OCI-M1 (cell line): ENCODE results near the gene VSIG10L.

Experiments used
- DNase-seq: peaks from one replicate; lab custom pipeline; 2025; lab: John Stamatoyannopoulos, UW

The VSIG10L gene

GRCh38 chr19:51341976-51342580 lies at the start of gene VSIG10L:
Gene VSIG10L (minus strand): TSS chr19:51342139. CDS start chr19:51342124, 15 bp downstream.
- DNase-seq, result no peak

GRCh38 chr19:51391073-51391611 lies 49.2 kb upstream of the VSIG10L start:
- DNase-seq, result no peak

- DNase-seq, result no peak
Measured at GRCh38 chr19:51389143-51389542, 47.2 kb upstream of the VSIG10L start.

- no peak for DNase-seq
Measured at GRCh38 chr19:51387924-51388389, 46.0 kb upstream of the VSIG10L start, which contains the start of gene LIM2. Gene LIM2 (minus strand): TSS chr19:51387974. CDS start chr19:51387443, 531 bp downstream.

GRCh38 chr19:51386882-51387520 lies 45.1 kb upstream of the VSIG10L start:
- DNase-seq, result no peak

DNA sequence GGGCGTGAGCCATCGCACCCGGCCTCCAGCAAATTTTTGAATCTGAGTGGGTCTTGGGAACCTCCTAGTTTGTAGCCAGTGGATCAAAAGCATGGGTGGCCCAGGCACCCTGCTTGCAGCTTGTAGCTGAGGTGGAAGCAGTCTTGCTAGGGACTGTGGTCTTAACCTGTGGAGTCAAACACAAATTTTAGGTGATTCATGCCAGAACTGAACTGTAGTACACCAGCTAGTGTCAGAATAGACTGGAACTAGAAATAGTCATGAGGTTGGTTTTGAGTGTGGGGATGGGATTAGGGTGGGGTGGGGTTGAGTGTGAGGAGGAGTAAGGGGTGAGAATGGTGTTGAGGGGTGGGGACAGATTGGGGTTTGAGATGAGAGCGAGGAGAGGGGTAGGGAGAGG lies 40.1 kb upstream of the VSIG10L start:
- no peak for DNase-seq

- DNase-seq, result no peak
Measured at GRCh38 chr19:51380379-51380778, 38.4 kb upstream of the VSIG10L start.

- no peak for DNase-seq
Measured at GRCh38 chr19:51377422-51377821, 35.5 kb upstream of the VSIG10L start.

DNA sequence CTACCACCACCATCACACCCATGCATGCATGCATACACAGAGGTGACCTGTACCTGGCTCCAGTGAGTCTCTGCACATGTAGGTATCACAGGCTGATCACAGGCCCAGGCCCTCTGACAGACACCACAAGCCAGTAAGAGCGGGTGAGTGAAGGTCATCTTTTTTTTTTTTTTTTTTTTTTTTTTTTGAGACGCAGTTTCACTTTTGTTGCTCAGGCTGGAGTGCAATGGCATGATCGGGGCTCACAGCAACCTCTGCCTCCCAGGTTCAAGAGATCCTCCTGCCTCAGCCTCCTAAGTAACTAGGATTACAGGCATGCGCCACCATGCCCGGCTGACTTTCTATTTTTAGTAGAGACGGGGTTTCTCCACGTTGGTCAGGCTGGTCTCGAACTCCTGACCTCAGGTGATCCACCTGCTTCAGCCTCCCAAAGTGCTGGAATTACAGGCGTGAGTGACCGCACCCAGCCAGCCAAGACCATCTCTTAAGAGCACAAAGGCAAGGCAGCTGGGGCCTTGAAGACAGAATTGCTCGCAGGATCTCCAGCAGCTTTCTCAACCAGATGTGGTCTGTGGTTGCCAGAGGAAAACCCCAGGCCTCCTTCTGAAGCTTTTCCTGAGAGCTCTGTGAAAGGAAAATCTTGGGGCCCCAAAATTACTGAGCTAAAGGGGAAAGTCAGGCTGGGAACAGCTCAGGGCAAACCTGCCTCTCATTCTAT lies 33.7 kb upstream of the VSIG10L start:
- DNase-seq, result no peak

GRCh38 chr19:51372649-51373504 lies 30.9 kb upstream of the VSIG10L start, which contains the start of gene NKG7:
Gene NKG7 (minus strand): TSS chr19:51372654. CDS start chr19:51372535, 119 bp downstream.
- peak; percentile 74 for DNase-seq

GRCh38 chr19:51372021-51372648 lies 30.2 kb upstream of the VSIG10L start:
- DNase-seq, result no peak

- no peak for DNase-seq
Measured at GRCh38 chr19:51371186-51371690, 29.3 kb upstream of the VSIG10L start.

DNA sequence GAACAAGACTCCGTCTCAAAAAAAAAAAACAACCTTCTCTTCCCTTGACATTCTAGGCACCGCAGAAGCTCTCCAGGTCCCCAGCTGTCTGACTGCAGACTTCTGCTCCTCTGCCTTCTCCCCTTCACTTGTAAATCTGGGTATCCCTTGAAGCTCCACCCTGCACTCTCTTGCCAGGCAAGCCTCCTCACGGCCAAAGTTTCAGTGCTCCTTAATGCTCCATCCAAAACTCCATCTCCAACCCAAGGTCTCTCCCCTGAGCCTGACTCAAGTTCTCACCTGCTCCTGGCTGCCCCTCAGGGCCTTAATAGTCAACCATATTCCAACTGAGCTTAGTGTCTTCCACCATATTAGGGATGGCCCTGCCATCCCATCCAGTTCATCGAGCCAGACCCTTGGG lies 28.3 kb upstream of the VSIG10L start:
- no peak for DNase-seq

DNA sequence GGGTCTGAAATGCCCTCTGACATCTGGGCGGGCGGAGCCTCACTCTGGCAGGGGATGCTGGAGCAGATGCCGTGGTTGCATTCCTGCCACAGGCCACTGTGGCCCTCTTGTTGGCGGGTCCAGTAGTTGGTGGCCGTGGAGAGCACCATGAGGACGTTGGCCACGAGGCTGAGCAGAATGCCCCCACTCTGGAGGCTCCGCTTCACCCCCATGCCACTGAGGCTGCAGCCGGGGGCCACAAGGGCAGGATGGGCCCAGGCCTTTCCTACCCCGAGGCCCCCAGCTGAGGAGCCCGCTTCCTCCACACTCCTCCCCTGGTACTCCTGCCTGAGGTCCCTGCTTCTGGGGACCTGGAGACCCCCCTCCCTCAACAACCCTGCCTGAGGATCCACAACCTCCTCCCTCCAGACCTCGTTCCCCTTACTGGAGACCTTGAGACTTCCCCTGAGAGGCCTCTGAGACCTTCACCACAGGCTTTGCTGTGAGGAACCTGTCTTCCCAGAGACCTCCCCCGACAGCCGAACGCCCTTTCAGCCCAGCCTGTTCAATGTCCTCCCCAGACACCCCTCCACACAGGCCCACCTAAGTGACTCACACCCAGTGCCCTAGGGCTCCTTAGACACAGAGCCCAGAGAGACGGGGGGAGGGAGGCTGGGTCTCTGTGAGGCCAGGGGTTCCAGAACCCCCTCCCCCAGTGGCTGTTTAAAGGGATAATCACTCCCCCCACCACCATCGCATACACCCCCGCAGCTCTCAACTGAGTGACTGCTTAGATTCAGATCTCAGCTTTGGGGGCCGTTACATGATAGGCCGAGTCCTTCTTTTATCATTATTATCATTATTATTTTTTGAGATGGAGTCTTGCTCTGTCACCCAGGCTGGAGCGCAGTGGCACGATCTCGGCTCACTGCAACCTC lies 26.7 kb upstream of the VSIG10L start, which contains the start of gene CLDND2:
Gene CLDND2, minus strand, starts transcription at position 638 of the 917 bp plus-strand sequence. Its CDS starts 426 bp downstream, at position 212.
- peak; percentile 36 for DNase-seq

DNA sequence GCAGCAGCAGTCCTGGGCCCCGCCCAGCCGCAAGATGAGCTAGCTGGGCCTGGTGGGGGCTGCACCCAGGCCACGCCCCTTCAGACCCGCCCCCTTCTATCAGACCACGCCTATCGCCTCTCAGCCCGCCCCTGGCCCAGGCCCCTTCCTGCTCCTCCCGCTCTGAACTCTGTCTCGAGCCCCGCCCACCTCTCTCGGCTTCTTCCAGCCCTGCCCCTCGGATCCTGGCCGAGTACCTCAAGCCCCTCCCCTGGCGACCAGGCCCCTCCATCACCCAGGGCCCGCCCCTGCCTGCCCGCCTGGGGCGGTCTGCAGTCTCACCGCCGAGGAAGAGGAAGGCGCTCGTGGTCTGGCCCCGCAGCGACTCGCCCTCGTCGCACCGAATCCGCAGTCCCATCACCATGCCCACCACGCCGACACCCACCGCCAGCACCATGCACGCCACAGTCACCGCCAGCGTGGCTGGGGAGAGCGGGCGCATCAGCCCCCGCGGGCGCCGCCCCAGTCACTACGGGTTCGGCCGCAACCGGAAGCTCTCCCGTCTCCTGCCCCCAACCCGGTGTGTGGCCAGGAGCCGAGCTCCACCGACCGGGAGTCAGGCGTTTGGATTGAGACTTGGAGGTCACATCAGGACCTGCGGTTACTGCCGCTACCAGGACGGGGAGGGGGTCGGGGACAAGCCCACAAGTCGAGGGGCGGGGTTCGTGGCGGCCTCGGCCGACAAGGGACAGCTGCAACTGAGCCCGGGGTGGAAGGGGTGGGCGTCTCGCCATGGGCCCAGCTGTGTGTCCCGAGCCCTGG lies 25.8 kb upstream of the VSIG10L start:
- peak; percentile 100 for DNase-seq

DNA sequence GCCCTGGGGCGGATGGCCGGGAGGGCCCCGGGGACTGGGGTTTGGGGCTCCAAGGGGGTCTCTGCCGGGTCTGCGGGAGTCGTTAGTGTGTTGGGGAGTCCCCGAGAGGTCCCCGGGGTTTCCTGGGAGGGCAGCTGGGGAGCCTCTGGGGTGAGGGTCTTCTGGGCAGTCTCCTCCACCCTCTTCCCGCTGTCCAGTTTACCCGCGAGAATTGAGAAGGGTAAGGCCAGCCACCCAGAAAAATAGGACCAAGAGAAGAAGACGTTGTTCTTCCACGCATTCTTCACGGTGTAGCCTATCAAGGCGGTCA lies 25.3 kb upstream of the VSIG10L start:
- no peak for DNase-seq

DNA sequence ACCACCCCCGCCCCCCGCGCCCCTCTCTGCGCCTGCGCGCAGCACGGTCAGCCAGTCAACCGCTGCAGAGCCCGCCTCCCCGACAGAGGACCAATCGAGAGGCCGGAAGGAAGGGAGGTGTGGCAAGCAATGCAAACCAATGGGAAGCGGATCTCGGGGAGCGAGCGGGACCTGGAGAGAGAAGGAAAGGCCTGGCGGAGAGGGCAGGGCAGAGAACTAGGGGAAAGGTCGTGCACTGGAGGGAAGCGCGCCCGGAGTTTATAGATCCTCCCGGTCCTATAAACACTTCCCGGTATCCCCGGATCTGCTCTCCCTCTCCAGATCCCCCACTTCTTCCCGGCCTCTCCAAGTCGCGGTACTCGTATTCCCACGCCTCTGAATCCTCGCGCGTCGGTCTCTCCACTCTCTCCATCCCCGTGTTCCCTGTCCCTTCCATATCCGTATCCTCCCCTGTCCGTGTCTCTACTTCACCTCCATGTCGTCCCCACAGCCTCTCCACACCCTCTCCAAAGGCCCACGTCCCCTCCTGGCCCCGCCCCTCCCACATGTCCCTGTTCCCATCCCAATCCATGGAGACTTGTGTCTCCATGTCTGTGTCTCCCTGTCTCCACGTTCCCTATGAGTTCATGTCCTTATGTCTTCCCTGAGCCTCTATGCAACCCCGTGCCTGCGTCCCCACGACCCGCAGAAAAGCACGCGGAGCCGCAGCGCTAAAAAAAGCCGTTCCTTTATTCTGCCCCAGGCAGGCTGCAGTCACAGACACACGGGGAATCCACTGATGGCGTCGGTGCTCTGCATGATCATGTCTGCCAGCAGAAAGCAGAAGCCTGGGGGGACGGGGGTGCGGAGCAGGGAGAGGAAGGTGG lies 24.7 kb upstream of the VSIG10L start:
- DNase-seq, result peak; percentile 99

- no peak for DNase-seq
Measured at GRCh38 chr19:51365965-51366388, 24.0 kb upstream of the VSIG10L start, which contains the start of gene ETFB. Gene ETFB (minus strand): TSS chr19:51366388. CDS start chr19:51366326, 62 bp downstream.
